HG02571 (cell line): Measurements from ENCODE around the gene APLP1.
"Not testable (repeated sequence)": the region's sequence is repeated elsewhere in the genome, so short reads cannot be mapped to it uniquely, and the experiment has no call there.

Source experiments
- ATAC-seq: cut with Tn5 transposase; IDR thresholded peaks from one replicate; pipeline ENCODE4 v1.9.1; 2021; ENCODE audit warnings: mild to moderate bottlenecking, moderate library complexity; ENCODE audit not compliant: unreplicated experiment

APLP1 gene

DNA sequence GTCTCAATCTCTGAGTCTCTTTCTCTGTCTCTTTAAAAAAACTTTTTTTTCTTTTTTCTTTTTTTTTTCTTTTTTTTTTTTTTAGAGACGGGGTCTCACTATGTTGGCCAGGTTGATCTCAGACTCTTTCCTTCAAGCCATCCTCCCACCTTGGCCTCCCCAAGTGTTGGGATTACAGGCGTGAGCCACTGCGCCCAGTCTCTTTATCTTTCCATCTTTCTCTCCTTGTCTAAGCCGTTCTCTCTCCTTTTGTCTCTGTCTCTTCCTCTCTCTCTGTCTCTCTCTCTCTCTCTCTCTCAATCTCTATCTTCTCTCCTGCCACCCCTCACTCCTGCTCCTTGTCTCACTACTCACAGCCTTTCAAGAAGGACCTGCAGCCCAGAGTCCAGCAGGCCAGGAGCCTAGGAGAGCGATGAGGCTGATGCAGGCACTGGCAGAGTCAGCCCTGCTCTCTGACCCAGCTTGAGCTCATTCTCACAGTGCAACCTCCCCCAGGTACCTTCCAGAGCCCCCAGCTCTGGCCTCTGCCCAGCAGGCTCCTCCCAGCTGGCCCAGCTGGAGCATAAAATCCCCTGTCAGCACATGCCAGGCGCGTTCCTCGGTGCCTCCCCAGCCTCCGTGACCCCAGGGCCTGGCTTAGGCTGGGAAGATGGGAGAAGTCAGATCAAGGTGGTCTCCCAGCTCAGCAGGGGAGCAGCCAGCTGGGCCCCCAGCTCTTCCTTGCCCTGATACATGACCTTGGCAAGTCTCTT lies 16.2 kb upstream of the APLP1 start, which contains the start of gene NPHS1:
NPHS1 (minus strand) TSS at position 476 of the 752 bp plus-strand sequence. CDS start 667 bp downstream, outside the sequence.
- ATAC-seq = no peak

- ATAC-seq = no peak
These were observed 15.2 kb upstream of the APLP1 start for GRCh38 chr19:35853038-35853756.

GRCh38 chr19:35856546-35857149 lies 11.7 kb upstream of the APLP1 start, which contains the start of gene KIRREL2:
Gene KIRREL2, plus strand, starts transcription at chr19:35856911. Its CDS starts 209 bp downstream, at chr19:35857120.
- no peak for ATAC-seq

- no peak for ATAC-seq
These were observed 10.1 kb upstream of the APLP1 start for GRCh38 chr19:35858311-35858710.

DNA sequence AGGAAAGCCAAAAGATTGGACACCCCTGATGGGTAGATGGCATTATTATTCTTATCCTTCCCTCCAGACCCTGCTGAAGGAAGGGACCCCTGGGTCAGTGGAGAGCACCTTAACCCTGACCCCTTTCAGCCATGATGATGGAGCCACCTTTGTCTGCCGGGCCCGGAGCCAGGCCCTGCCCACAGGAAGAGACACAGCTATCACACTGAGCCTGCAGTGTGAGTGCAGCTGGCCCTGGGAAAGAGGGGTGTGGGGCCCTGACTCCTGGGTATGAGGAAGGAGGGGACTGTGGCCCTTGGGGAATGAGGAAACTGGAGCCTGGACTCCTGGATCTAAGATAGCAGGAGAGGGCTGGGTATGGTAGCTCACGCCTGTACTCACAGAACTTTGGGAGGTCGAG lies 9.0 kb upstream of the APLP1 start:
- ATAC-seq = no peak

GRCh38 chr19:35860436-35860817 lies 7.9 kb upstream of the APLP1 start:
- no peak for ATAC-seq

DNA sequence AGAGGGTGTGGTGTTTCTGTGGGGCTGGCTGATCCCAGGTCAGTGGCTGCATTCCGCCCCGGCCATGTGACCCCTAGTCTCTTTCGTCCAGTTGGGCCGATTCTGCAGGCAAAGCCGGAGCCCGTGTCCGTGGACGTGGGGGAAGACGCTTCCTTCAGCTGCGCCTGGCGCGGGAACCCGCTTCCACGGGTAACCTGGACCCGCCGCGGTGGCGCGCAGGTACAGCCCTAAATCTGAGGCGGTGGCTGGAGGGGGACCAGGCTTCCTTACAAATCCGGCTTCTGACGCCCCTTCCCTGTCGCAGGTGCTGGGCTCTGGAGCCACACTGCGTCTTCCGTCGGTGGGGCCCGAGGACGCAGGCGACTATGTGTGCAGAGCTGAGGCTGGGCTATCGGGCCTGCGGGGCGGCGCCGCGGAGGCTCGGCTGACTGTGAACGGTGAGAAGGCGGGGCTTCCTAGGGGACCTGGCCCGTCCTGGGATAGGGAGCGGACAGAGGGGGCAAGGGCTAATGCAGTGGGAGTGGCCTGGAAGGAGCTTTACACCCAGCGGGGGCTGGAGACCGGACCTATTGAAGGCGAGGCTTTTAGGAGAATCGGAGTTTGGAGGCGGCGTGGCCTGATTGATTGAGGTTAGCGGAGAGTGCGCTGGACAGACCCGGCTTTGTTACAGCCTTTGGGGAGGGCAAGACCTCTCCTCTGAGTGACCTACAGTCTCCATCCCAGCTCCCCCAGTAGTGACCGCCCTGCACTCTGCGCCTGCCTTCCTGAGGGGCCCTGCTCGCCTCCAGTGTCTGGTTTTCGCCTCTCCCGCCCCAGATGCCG lies 7.3 kb upstream of the APLP1 start:
- ATAC-seq = no peak

DNA sequence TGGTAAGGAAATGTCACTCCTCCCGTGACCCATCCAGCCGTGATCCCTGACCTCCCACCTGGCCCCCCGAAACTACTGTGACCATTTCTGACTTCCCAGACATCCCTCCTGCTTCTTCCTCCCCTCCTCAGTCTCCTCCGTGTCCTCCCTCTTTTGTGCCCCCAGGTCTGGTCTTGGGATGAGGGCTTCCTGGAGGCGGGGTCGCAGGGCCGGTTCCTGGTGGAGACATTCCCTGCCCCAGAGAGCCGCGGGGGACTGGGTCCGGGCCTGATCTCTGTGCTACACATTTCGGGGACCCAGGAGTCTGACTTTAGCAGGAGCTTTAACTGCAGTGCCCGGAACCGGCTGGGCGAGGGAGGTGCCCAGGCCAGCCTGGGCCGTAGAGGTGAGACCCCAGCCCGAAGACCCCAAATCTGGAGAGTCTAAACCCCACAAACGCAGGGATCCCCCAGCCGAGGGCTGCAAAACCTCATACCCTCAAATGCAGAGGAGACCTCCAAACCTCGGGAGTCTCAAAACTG lies 6.7 kb upstream of the APLP1 start:
- no peak for ATAC-seq

GRCh38 chr19:35862528-35862927 lies 5.8 kb upstream of the APLP1 start:
- no peak for ATAC-seq

- ATAC-seq = no peak
These were observed 5.4 kb upstream of the APLP1 start for GRCh38 chr19:35863018-35863417.

GRCh38 chr19:35868823-35869326 lies 501 bp downstream of the APLP1 start:
- no peak for ATAC-seq

GRCh38 chr19:35869327-35870123 lies 1.2 kb downstream of the APLP1 start:
- no peak for ATAC-seq

GRCh38 chr19:35870124-35870736 lies 1.9 kb downstream of the APLP1 start:
- ATAC-seq = not testable (repeated sequence)

DNA sequence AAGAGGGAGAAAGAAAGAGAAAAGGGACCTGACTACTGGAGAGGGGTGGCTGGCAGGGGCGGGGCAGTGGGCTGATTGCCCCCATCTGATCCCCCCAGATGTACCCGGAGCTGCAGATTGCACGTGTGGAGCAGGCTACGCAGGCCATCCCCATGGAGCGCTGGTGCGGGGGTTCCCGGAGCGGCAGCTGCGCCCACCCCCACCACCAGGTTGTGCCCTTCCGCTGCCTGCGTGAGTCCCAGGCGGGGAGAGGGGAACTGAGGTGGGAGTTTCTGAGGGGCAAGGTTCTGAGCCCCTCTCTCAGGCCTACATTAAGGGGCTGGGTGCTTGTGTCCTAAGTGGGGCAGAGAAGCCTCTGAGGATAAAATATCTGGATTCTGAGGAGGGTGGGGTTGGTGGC lies 2.4 kb downstream of the APLP1 start:
- no peak for ATAC-seq

DNA sequence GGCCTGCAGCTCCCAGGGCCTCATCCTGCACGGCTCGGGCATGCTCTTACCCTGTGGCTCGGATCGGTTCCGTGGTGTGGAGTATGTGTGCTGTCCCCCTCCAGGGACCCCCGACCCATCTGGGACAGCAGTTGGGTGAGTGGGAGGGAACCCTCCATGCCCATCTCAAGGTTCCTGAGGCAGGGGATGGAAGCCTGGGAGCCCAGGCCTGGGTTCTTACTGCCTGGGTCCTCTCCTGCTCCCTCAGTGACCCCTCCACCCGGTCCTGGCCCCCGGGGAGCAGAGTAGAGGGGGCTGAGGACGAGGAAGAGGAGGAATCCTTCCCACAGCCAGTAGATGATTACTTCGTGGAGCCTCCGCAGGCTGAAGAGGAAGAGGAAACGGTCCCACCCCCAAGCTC lies 3.2 kb downstream of the APLP1 start:
- ATAC-seq = no peak

DNA sequence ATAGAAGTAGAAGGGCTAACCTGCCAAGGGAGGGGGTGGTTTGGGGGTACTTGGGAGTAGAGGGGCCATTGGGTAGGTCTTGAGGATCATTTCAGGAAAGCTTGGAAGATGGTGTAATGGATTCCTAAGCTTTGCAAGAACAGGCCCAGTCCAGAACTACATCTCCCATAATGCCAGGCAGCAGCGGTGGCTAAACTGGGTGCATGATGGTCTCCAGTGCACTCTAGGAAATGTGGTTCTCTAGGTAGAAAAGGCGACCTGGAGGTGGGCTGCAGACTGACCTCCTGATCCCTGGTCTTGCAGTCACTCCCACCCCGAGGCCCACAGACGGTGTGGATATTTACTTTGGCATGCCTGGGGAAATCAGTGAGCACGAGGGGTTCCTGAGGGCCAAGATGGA lies 3.8 kb downstream of the APLP1 start:
- ATAC-seq = no peak

GRCh38 chr19:35874392-35874930 lies 6.1 kb downstream of the APLP1 start:
- no peak for ATAC-seq

GRCh38 chr19:35879068-35879467 lies 10.7 kb downstream of the APLP1 start:
- ATAC-seq = no peak

DNA sequence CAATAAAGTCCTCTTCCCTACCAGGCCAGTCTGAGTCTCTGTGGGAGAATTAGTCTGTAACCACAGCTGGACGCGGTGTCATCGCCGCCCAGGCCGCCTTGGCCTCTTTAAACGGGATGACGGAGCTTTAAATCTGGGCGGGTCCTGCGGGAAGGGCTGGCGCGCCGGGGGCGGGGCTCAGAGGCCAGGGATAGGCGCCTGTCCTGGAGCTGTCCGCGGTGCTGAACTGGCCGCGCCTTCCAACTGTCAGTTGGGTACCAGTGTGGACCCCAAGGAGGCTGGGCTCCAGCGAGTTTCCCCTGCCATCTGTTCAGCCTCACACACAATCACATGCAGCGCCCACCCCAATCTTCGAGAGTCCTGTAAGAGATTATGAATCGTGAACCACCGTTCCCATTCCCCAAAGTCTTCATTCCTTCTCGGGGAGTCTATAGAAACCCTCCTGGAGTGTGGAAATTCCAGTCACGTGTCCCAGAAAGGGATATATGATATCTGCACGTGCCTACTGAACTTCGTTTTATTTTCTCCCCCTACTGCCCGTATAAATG lies 11.5 kb downstream of the APLP1 start:
- no peak for ATAC-seq
